PC-3 (cell line): ENCODE results near the gene CHSY3.

Experiments
- EZH2 ChIP-seq: fragments of 300-600 bp; sonication (generic); IDR thresholded peaks from one replicate; pipeline ENCODE4 v1.6.1; 2017; ENCODE audit warnings: antibody characterized with exemption, mild to moderate bottlenecking, low read length; ENCODE audit not compliant: unreplicated experiment
- EZH2phosphoT487 ChIP-seq: fragments of 300-600 bp; sonication (generic); IDR thresholded peaks from 2 replicates; pipeline ENCODE4 v1.6.1; 2018; ENCODE audit warnings: mild to moderate bottlenecking, antibody characterized with exemption, low read length, borderline replicate concordance

DNA sequence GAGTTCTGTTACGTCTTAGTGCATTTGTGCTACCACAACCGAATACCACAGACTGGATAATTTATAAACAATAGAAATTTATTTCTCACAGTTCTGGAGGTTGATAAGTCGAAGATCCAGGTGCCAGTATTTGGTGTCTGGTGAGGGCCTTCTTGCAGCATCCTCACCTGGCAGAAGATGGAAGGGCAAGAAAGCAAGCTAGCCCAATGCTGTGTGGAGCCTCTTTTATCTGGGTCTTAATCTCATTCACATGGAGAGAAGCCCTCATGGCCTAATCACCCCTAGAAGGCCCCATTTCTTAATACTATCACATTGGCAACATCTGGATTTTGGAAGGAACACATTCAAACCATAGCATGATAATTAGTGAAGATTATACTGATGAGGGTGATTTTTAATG lies 159.3 kb downstream of the CHSY3 start:
- TF ChIP-seq EZH2phosphoT487 (no peak), EZH2 (no peak)
